ENCODE measurements around the gene ABCB11. TPM values are rescaled to one million over a fixed set of nuclear protein-coding genes. Genes with fewer than 3 reads are reported as not detected.

Gene ABCB11
- total and polyA plus RNA-seq, 9 donors = under 0.01 to 0.18 (median 0.03) TPM; not detected in 4

GRCh38 chr2:168997794-168998193 lies 33.3 kb downstream of the ABCB11 start:
- Histone ChIP-seq H3K4me3 (no peak overlapping the region), H3K27ac (no peak overlapping the region), H3K36me3 (no peaks in the 10 kb centered on the region), H3K4me1 (ENCODE audit: insufficient read depth) (no peaks in the 10 kb centered on the region), H3K27me3 (no peaks in the 10 kb centered on the region), H3K9me3 (no peaks in the 10 kb centered on the region)
- WGBS, 3 donors = 87 to 96% (median 89%) methylated on average over 1 of the region's 1 CpG
- TF ChIP-seq EP300 (IDR thresholded peaks at IDR 0.05) = no peak
- TF ChIP-seq, protein P1, sequence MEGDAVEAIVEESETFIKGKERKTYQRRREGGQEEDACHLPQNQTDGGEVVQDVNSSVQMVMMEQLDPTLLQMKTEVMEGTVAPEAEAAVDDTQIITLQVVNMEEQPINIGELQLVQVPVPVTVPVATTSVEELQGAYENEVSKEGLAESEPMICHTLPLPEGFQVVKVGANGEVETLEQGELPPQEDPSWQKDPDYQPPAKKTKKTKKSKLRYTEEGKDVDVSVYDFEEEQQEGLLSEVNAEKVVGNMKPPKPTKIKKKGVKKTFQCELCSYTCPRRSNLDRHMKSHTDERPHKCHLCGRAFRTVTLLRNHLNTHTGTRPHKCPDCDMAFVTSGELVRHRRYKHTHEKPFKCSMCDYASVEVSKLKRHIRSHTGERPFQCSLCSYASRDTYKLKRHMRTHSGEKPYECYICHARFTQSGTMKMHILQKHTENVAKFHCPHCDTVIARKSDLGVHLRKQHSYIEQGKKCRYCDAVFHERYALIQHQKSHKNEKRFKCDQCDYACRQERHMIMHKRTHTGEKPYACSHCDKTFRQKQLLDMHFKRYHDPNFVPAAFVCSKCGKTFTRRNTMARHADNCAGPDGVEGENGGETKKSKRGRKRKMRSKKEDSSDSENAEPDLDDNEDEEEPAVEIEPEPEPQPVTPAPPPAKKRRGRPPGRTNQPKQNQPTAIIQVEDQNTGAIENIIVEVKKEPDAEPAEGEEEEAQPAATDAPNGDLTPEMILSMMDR (IDR thresholded peaks at IDR 0.05) = no peak
- TF ChIP-seq POLR2A (IDR thresholded peaks at IDR 0.05) = no peak
- intact Hi-C loops (cut with DNase I) = no loop called here
- DNase-seq = no peak

DNA sequence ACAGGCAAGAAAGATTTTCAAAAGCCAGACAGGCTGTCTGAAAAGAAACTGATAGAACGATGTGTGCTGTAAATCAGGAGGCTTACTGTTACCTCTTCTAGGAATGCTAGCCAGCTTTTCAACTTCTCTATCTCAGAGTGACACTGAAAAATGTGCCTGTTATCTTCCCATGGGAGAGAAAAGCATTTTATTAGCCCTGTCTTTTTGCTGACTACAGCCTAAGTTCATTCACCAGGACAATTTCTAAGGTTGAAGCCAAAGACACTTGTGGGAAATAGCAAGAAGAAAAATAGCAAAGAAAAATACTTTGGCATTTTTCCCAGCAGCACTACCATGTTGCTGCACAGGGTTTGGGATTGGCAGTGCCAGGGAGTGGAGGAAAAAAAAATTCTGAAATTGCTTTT lies 34.0 kb downstream of the ABCB11 start:
- no peak overlapping the region for H3K27ac ChIP-seq
- DNase-seq = no peak
- no peak for TF ChIP-seq POLR2A (IDR thresholded peaks at IDR 0.05)
- no peak for TF ChIP-seq EP300 (IDR thresholded peaks at IDR 0.05)
- TF ChIP-seq, protein P1 (IDR thresholded peaks at IDR 0.05) = no peak
- intact Hi-C loops (cut with DNase I) = no loop called here
- WGBS, 3 donors = 21 to 36% (median 30%) methylated on average over 1 of the region's 1 CpG
- H3K36me3 ChIP-seq = no peaks in the 10 kb centered on the region
- no peaks in the 10 kb centered on the region for H3K9me3 ChIP-seq
- H3K27me3 ChIP-seq = no peaks in the 10 kb centered on the region
- no peaks in the 10 kb centered on the region for H3K4me1 ChIP-seq (ENCODE audit: insufficient read depth)
- H3K4me3 ChIP-seq = no peak overlapping the region

DNA sequence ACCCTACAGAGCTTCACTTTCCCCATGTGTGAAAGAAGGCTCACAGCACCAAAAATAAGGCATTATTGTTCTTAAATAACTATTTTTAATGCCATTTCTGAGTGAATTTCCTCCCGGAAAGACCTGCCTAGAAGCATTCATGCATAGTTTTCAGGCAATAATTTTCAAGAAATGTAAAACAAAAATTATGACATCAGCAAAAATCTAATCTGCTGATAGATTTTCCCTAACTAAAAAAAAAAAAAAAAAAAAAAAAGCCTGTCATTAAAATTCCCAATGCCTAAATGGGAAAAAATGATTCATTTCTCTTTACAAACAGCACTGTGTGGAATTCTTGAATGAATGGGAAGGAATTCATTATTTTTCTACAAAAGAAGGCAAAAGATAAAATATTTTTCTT lies 35.4 kb downstream of the ABCB11 start:
- no peak overlapping the region for H3K4me3 ChIP-seq
- no peaks in the 10 kb centered on the region for H3K36me3 ChIP-seq
- no peak for DNase-seq
- 36 to 48% (median 47%) methylated on average over 1 of the region's 1 CpG for WGBS, 3 donors
- no peaks in the 10 kb centered on the region for H3K4me1 ChIP-seq (ENCODE audit: insufficient read depth)
- no peaks in the 10 kb centered on the region for H3K27me3 ChIP-seq
- no peak overlapping the region for H3K27ac ChIP-seq
- H3K9me3 ChIP-seq = no peaks in the 10 kb centered on the region
- intact Hi-C loops (cut with DNase I) = no loop called here
- TF ChIP-seq, protein P1 (IDR thresholded peaks at IDR 0.05) = no peak
- TF ChIP-seq EP300 (IDR thresholded peaks at IDR 0.05) = no peak
- no peak for TF ChIP-seq POLR2A (IDR thresholded peaks at IDR 0.05)

- Histone ChIP-seq H3K4me3 (no peak overlapping the region), H3K4me1 (ENCODE audit: insufficient read depth) (no peaks in the 10 kb centered on the region), H3K27me3 (no peaks in the 10 kb centered on the region), H3K36me3 (no peaks in the 10 kb centered on the region), H3K9me3 (no peaks in the 10 kb centered on the region), H3K27ac (no peak overlapping the region)
- TF ChIP-seq POLR2A (IDR thresholded peaks at IDR 0.05) = no peak
- no peak for TF ChIP-seq EP300 (IDR thresholded peaks at IDR 0.05)
- TF ChIP-seq, protein P1 (IDR thresholded peaks at IDR 0.05) = no peak
- DNase-seq = no peak
- 71 to 84% (median 83%) methylated on average over 3 of the region's 3 CpGs for WGBS, 3 donors
- intact Hi-C loops (cut with DNase I) = no loop called here
Observed at GRCh38 chr2:168993538-168993937, 37.6 kb downstream of the ABCB11 start.
